Activated CD4-positive, alpha-beta T cell treated with anti-CD3 and anti-CD28 coated beads for 4 hours (primary cell): ENCODE results near the gene ALG10.
A peak's percentile ranks its signal among the peaks of the same experiment; 100 is the strongest.
"Not testable (repeated sequence)": the region's sequence is repeated elsewhere in the genome, so short reads cannot be mapped to it uniquely, and the experiment has no call there.

ENCODE experiments used
- DNase-seq, 2 donors: peaks; one replicate each; pipeline ENCODE4 v3.0.0-alpha.2; 2020

Gene ALG10, protein sequence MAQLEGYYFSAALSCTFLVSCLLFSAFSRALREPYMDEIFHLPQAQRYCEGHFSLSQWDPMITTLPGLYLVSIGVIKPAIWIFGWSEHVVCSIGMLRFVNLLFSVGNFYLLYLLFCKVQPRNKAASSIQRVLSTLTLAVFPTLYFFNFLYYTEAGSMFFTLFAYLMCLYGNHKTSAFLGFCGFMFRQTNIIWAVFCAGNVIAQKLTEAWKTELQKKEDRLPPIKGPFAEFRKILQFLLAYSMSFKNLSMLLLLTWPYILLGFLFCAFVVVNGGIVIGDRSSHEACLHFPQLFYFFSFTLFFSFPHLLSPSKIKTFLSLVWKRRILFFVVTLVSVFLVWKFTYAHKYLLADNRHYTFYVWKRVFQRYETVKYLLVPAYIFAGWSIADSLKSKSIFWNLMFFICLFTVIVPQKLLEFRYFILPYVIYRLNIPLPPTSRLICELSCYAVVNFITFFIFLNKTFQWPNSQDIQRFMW

DNA sequence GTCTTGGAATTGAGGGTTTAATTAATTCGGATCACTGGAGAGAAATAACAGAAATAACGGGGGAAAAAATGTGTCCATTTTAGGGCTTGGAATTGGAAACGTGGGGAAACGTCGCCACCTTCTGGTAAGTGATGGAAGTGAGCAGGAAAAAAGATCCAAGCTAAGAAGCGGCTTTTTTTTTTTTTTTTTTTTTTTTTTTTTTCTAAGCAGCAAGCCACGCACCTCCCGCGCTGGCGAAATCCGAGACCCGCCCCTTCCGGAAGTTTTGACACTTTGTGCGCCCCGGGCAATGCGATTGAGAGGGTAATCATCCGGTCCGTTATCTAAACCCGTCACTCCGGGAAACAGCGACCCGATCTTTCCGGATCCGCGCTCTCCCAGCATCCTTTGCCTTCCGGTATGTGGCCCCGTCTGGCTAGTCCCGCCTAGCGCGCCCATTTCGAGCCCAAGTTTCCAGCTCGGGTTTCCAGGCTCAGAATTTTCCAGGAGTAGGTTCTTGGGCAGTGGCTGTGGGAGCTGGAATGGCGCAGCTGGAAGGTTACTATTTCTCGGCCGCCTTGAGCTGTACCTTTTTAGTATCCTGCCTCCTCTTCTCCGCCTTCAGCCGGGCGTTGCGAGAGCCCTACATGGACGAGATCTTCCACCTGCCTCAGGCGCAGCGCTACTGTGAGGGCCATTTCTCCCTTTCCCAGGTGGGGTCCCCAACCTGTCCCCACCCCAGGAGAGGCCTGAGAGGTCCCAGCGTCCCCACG lies at the start of gene ALG10:
Gene ALG10 (plus strand): TSS at position 418 of the 752 bp plus-strand sequence. CDS start 104 bp downstream, at position 522.
- DNase-seq, result peak; percentile 96 to 97

DNA sequence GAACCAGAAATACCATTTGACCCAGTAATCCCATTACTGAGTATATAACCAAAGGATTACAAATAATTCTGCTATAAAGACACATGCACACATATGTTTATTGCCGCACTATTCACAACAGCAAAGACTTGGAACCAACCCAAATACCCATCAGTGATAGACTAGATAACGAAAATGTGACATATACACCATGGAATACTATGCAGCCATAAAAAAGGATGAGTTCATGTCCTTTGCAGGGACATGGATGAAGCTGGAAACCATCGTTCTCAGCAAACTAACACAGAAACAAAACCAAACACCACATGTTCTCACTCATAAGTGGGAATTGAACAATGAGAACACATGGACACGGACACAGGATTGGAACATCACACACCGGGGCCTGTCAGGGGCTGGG lies 49.4 kb upstream of the ALG10 start:
- not testable (repeated sequence) for DNase-seq

DNA sequence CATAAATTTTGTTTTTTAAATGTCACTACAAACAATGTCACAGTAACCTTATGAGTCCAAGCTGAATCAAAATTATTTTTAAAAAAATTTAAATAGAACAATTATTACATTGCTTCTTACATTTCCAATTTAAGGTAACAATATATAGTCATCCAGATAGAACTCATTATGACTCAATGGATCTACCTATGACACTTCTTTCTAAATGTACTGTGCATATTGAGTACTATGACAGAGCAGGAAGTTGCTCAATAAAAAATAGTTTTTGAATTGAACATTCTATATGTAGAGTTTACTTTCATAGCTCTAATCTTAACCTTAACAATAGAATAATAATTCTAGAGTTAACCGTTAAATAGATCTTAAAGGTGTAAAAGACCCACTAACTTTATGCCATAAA lies 44.4 kb upstream of the ALG10 start:
- no peak for DNase-seq

DNA sequence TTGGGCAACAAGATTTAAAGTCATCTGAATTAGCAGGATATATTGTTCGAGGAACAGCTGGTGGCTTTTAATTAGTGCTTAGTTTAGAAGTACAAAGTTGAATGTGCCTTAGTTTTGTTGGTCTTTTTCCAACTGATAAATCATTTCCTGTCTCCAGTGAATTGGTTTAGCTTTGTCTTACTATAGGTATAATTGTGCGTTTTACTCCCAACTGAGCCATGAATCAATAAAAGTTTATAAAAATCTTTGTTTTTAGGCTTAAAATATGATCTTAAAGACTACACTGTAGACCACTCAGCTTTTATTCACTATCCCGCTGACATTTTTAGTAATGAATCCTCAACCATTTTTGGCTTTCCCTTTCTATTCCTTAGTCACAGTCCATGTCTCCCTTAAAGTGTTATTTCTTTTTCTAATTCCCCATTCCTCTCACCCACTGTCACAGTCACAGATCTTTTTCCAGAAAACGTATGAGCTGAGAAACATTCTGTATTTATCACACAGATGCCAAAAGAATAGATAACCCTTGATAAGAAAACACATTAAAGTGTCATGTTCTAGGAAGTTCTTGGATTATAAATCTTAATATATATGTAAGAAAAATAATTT lies 34.0 kb upstream of the ALG10 start:
- DNase-seq, result no peak

DNA sequence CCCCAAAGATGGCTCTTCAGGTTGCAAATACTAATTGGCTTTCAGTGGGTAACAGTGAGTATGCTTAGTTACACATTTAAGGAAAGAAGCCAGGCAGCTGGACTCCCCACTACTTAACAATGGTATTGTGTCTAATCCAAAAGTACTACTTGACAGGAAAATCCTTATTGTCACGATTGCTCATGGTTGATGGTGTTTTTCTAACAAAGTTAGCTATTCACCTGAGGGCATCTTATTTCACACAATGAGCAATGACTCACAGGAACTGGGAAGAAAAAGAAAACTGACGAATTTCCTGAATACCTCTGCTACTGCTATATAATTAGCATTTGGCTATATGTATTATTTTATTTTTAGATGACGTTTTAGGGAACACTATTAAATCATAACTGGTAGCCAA lies 33.4 kb upstream of the ALG10 start:
- DNase-seq, result no peak

DNA sequence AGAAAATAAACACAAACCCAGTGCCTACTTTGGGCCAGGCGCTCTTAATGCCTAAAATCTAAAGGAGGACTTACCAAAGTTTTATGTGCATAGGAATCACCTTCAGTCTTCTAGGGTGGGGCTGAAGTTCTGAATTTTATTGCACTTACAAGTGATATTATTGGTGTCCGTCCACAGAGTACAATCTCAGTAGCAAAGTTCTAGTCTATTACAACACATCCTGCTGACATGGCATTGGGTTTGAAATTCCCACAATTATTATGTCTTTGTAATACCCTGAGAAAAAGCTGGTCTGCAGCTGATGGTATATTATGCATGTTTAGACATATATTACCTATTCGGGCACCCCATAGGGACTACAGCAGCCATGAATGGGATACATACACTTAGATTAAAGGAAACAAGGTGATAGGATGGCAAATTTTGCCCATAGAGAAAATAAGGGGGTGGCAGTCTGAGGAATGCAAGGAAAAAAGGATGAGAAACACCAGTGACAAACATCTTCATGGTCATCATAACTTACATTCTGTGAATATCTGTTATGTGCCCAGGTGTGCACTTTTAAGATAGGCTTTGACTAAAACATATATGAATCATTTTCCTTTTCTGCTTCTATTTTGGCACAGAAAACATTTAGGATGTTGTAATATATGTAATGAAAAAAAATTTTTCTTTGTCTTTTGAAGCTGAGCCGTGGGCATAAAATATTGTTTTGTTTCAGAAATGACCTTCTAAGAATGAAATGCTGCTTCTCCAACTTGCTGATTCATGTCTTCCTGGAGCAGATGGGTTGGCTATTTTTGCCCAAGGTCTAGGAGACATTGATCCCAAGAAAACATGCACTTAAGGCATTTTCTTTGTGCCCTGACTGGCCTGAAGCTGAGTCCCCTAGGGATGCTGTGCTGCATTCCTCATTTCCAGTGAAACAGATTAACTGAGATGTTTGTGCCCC lies 27.2 kb upstream of the ALG10 start:
- DNase-seq, result no peak

DNA sequence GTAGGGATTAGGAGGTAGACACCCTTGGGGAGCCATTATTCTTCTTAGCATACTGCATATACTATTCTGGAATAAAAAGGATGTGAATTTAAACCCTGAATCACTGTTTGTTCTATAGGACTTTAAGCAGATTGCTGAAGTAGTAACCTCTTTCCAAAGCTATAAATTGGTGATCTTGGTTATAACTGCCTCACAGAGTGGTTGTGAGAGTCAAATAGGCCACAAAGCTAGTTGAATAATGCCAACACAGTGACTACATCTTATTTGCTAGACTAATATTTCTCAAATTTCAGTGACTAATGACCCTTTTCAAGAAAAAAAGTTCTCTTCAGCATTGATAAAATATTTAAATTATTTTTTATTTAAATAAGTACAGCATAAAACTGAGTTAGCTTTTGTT lies 13.5 kb upstream of the ALG10 start:
- DNase-seq, result not testable (repeated sequence)

DNA sequence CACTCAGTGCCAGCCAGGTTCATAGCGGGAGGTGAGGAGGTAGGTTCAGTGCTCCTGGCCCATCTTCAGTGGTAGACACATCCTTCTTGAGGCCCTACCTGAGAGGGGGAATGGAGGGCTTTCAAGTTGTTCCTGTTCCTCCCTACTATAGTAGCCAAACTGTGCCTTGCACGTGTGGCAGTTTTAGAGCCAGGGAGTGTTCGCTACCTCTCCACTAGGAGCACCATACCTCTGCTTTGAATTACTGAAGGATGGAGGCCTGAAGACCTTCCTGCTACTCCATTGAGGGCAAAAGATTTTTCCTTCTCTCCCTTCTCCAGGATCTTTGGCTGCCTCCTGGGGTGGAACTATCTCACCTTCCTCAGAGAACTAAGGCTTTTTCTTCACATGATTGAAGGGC lies 5.9 kb upstream of the ALG10 start:
- DNase-seq, result no peak

DNA sequence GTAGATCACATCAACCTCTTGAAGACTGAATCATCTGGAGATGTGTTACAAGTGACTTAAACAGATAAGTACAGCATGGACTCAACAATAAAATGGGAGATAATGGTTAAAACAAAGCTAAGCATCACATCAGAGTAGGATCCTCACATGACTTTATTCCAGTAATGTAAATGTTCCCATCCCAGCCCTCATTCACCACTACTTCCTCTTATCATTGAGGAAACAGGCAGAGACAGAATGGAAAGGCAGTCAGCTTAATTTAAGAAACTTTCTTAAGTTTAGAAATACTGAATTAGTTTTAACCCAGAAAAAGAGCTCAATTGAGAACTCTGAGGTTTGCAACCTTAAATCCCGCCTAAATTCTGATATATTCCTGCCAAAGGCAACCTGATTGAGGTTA lies 1.2 kb upstream of the ALG10 start:
- no peak for DNase-seq

DNA sequence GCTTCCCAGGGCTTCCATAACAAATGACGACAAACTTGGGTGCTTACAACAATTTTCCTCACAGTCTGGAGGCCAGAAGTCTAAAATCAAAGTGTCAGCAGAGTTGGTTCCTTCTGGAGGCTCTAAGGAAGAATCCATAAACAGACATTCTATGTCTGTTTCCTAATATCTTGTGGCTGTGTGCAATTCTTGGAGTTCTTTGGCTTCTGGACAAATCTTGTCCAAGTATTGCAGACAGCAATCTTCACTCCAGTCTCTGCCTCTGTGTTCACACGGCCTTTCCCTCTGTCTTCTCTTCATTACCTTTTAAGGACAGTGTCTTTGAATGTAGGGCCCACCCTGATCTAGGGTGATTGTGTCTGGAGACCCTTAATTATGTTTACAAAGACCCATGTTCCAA lies 5.4 kb downstream of the ALG10 start:
- not testable (repeated sequence) for DNase-seq

DNA sequence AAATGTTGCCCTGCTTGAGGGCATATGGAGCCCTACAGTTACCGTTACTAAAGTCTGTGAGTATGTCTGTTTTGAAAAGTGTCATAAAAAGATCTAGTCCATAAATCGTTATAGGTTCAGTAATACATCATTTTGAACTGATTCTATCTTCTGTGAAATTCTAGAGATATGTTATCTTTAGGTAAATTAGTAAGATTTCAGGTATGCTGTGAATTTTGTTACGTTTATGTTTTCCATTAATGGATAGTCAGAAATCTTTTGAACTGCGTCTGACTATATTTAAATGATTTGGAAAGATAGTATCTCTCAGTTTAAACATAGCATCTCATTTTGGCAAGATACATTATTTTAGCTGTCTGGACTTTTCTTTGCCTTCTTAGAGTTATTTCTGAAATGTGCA lies 8.3 kb downstream of the ALG10 start:
- DNase-seq, result no peak

DNA sequence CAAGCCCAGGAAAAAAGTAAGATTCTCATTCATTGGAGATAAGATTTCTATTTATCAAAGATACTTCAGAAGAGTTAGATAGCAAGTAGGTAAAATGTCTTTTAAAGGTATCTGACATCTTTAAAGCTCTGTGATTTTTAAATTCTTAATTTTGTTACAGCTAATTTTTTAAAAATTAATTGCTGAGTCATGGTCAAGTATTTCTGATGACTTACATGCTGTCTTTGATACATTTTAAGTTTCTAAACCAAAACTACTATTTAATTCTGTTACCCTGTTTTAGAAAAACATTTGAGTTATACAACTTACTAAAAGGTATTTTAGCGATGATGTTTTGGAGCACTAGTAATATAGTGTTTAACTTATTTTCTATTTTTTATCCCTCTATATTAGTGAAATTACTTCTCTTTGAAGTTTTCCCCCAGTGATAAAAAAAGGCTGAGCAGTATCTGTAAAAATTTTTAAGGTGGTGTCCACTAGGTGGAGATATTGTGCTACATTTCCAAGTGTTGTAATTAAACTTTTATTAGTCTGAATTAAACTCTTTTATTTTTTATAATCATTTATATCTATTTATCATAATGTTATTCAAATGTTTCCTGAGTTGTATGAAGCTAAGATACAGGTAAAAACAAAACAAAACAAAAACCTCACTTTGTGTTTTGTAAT lies 11.5 kb downstream of the ALG10 start:
- no peak for DNase-seq

DNA sequence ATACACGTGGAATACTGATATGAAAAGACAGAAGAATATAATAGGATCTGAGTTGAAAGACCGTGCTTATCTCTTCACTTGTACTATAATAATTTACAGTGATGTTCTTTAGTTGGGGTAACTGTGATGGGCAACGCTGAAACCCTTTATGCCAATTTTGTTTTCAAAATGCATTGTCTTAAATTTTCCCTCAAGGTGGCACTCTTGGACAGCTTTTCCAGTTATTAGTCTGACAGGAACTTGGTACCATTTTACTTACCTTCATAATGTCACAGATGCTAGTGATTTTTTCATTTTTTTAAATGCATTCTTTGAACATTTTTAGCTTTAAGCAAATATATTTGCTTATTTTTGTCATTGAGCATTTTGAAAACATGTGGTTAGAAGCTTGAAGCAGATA lies 16.1 kb downstream of the ALG10 start:
- DNase-seq, result not testable (repeated sequence)

DNA sequence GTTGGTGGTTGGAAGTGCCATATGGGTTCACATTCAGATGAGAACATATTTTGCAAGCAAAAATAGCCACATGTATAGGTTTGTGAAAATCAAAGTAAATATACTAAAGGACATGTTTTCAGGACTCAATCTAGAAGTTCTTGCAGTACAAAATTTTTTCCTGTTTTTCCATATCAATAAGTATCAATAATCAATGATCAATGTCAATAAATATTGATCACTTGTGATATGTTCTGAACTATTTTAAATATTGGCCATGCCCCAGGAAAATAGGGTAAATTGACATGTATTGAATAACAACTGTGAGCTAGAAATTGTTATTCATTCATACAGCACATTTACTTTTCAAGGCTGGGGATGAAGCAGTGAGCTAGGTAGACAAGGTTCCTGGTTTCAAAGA lies 24.3 kb downstream of the ALG10 start:
- no peak for DNase-seq

DNA sequence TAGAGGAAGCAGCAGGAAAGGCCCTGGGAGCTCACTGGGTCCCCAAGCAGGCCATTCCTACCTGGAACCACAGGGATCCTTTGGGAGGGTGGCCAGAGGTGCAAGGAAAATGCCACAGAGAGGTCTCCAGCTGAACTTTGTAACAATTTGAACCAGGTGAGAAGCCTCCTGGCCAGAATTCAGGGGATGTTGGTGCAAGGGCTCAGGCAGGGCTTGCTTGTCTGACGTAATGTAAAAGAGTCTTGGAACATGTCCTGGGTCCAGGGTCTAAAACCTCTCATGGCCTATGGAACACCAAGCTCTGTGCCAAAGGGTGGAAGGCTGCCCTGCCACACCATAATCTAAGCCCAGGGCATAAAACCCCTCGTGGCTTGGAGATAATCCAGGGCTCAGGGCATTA lies 25.6 kb downstream of the ALG10 start:
- not testable (repeated sequence) for DNase-seq

DNA sequence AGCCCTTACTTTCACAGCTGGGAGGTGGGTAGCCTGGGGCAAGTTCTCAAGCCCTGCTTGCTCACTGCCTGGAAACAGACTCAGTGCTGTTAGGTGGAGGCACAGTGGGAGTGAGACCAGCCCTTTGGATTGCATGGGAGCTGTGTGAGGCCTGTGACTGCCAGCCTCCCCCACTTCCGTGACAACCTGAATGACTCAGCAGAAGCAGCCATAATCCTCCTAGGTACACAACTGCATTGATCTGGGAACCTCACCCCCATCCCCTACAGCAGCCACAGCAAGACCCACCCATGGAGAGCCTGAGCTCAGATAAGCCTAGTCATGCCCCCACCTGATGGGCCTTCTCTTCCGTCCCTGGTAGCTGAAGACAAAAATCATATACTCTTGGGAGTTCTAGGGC lies 26.4 kb downstream of the ALG10 start:
- no peak for DNase-seq

DNA sequence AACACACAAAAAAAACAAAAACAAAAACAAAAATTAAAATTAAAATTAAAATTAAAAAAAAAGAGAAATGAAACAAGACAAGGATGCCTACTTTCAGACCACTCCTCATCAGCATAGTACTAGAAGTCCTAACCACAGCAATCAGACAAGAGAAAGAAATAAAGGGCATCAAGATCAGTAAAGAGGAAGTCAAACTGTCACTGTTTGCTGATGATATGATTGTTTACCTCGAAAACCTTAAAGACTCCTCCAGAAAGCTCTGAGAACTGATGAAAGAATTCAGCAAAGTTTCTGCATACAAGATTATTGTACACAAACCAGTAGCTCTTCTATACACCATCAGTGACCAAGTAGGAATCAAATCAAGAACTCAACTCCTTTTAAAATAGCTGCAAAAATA lies 29.2 kb downstream of the ALG10 start:
- DNase-seq, result no peak

DNA sequence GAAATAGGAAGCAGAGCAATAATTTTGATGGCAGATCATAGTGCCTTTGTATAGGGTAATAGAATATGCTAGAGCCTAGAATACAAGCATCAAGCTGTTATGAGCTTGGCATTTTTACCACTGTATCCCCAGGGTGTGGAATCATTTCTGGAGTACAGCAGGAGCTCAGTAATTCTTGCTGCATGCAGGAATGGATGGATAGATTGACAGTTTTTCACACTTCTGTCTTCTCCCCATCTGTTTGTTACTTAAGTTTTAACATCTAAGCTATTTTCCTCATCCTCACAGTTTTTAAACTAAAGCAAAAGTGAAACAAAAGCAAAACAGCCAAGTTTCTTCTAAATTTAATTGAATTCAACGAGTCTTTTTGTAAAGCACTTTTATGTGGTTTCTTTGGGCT lies 32.6 kb downstream of the ALG10 start:
- DNase-seq, result no peak
